ENCODE measurements around the gene SCUBE3.

GRCh38 chr6:35238843-35239289 is 25.1 kb downstream of the SCUBE3 start:
- TF ChIP-seq POLR2AphosphoS5 (IDR thresholded peaks at IDR 0.05) (no peak), POLR2A (IDR thresholded peaks at IDR 0.05) (no peak)
- TF ChIP-seq, protein P1, sequence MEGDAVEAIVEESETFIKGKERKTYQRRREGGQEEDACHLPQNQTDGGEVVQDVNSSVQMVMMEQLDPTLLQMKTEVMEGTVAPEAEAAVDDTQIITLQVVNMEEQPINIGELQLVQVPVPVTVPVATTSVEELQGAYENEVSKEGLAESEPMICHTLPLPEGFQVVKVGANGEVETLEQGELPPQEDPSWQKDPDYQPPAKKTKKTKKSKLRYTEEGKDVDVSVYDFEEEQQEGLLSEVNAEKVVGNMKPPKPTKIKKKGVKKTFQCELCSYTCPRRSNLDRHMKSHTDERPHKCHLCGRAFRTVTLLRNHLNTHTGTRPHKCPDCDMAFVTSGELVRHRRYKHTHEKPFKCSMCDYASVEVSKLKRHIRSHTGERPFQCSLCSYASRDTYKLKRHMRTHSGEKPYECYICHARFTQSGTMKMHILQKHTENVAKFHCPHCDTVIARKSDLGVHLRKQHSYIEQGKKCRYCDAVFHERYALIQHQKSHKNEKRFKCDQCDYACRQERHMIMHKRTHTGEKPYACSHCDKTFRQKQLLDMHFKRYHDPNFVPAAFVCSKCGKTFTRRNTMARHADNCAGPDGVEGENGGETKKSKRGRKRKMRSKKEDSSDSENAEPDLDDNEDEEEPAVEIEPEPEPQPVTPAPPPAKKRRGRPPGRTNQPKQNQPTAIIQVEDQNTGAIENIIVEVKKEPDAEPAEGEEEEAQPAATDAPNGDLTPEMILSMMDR (IDR thresholded peaks at IDR 0.05): no peak

Measured in prostate gland (tissue), 2 donors.